Measurements from ENCODE around the gene PLAC8. TPM values are rescaled to one million over a fixed set of nuclear protein-coding genes. Genes with fewer than 3 reads are reported as not detected.

Gene PLAC8
- total and polyA plus RNA-seq, 2 donors (not counting 1 experiment from before 2014, with no cell fraction given), result 125 to 499 TPM

GRCh38 chr4:83112678-83113428, 1.7 kb downstream of the PLAC8 start:
- Mint-ChIP-seq H3K9me3 (ENCODE audit: insufficient read depth) (no peaks in the 10 kb centered on the region), H3K4me3 (peak overlapping the region; percentile 93), H3K27me3 (no peaks in the 10 kb centered on the region), H3K4me1 (peaks cover 52% of the 10 kb centered on the region), H3K27ac (peak overlapping the region; percentile 93)
- H3K9me3 ChIP-seq (ENCODE audit: control extremely low read depth in 1 of 3, control insufficient read depth in 2 of 3, insufficient read depth in 1 of 3, low read length in 2 of 3), result no peaks in the 10 kb centered on the region
- POLR2A ChIA-PET, result interaction anchor here (0.5 to 2.1 kb wide), 8 partner anchors 11 to 142 kb away, joined by 3 to 14 read pairs (median 4); no protein-coding TSS in a partner anchor
- H3K36me3 ChIP-seq (replicated peaks in 1 of 2; ENCODE audit: control extremely low read depth in 1 of 2, control insufficient read depth in 1 of 2, extremely low read depth in 1 of 2, insufficient read depth in 2 of 2, low read length in 1 of 2), result peaks cover 0 to 21% of the 10 kb centered on the region in 2 experiments
- H2AFZ ChIP-seq (ENCODE audit: insufficient read depth, low read depth, low read length, poor library complexity, severe bottlenecking), result peak overlapping the region; percentile 29
- ATAC-seq (ENCODE audit: low read depth) (no peak), DNase-seq (peak; percentile 42)
- intact Hi-C loops (cut with micrococcal nuclease), result loop anchor here (2.0 to 10.0 kb wide), 2 partner anchors 32 to 208 kb away; partner anchors contain the start of gene THAP9
- H3K9ac ChIP-seq (ENCODE audit: low read length), result peak overlapping the region; percentile 93
- no peaks in the 10 kb centered on the region for H3K27me3 ChIP-seq (replicated peaks in 1 of 4; ENCODE audit: control extremely low read depth in 1 of 4, control insufficient read depth in 3 of 4, insufficient read depth in 4 of 4, low read length in 3 of 4)
- H3K4me1 ChIP-seq (ENCODE audit: control insufficient read depth in 2 of 2, insufficient read depth in 2 of 2, low read length in 2 of 2), result peaks cover 43 to 45% of the 10 kb centered on the region in 2 donors
- peak overlapping the region; percentile 79 for H3K4me2 ChIP-seq (replicated peaks; ENCODE audit: low read depth, low read length, poor library complexity, severe bottlenecking)
- peak overlapping the region; percentile 66 to 100 (median 74) for H3K4me3 ChIP-seq (ENCODE audit: control extremely low read depth in 1 of 5, extremely low read depth in 1 of 5, insufficient read depth in 1 of 5, low read depth in 2 of 5, low read length in 4 of 5)
- H3K27ac ChIP-seq (ENCODE audit: low read length in 2 of 2), result peak overlapping the region; percentile 80 to 91
- WGBS (ENCODE audit: insufficient coverage), result 2% methylated on average over 13 of the region's 16 CpGs
- TF ChIP-seq EZH2 (IDR thresholded peaks at IDR 0.05; ENCODE audit: borderline replicate concordance, insufficient read depth, low read depth, low read length, poor library complexity, severe bottlenecking) (no peak), CTCF (IDR thresholded peaks at IDR 0.05) (no peak)
- CTCF ChIA-PET, result interaction anchor here (0.9 to 5.9 kb wide), 17 partner anchors 11 to 173 kb away, joined by 3 to 72 read pairs (median 6); no protein-coding TSS in a partner anchor
- peaks cover 83% of the 10 kb centered on the region for H3K79me2 ChIP-seq (ENCODE audit: control insufficient read depth, insufficient read depth, low read length)
- H4K20me1 ChIP-seq (ENCODE audit: control insufficient read depth, insufficient read depth, low read length, poor library complexity, severe bottlenecking), result peaks cover 14% of the 10 kb centered on the region
